Hematopoietic multipotent progenitor cell treated with erythropoietin and hydrocortisone succinate and interleukin-3 and kit ligand, for 15 days (in vitro differentiated cells): ENCODE measurements around the gene ZNF207.
"Not testable (repeated sequence)": the region's sequence is repeated elsewhere in the genome, so short reads cannot be mapped to it uniquely, and the experiment has no call there.

Source experiments
- DNase-seq: peaks from one replicate; pipeline ENCODE4 v3.0.0-alpha.2; 2015; ENCODE audit warnings: low spot score

The ZNF207 gene

DNA sequence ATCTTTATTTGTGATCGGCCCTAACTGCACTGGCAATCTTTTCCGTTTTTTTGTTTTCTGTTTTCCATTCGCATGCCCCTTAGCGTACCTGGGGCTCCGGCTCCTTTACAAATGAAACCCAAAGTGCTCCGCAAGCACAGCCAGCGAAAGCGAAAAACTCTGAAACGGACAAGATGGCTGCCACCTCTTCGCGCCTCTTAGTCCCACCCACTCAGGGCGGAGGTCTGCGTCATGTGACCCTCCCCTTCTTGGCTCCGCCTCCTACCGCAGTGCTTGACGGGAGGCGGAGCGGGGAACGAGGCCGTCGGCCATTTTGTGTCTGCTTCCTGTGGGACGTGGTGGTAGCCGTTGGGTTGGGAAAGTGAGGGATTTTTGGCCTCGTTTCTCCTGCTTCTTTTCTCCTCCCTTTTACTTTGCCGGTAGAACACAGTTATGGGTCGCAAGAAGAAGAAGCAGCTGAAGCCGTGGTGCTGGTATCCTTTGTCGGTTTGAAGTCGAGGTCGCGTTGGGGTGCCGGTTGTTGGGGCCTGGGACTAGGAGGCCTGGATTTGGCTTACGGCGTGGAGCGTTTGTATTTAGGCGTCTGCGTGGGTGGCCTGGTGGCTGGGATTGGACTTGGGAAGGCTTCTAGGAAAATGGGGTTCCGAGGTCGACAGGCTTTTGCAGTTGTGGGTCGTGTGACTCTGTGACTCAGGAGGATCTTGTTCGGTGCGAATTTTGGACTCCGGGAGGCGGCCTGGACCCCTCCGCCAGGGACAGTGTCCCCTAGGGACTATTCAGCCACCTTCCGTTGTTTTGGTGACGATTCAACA, at the start of gene ZNF207:
ZNF207 (plus strand) TSS at position 304 of the 812 bp plus-strand sequence; CDS start at position 433, 129 bp downstream.
- DNase-seq, result peak; percentile 98

DNA sequence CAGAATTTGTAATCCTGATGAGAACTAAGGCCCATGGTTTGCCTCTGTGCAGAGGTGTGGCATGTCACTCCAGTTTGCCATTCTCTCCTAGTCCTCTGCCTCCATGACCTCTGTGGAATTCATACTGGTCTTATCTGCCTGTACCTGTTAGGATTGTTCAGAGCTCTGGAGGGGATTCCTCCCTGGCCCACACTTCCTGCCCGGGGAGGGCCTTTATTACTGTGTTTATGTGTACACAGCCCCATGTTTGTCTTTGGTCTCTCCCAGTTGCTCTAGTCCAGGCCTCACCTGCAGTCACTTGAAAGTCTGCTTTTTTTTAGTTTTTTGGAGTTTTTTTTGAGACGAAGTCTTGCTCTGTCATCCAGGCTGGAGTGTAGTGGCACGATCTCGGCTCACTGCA, 47.9 kb upstream of the ZNF207 start:
- DNase-seq, result no peak

DNA sequence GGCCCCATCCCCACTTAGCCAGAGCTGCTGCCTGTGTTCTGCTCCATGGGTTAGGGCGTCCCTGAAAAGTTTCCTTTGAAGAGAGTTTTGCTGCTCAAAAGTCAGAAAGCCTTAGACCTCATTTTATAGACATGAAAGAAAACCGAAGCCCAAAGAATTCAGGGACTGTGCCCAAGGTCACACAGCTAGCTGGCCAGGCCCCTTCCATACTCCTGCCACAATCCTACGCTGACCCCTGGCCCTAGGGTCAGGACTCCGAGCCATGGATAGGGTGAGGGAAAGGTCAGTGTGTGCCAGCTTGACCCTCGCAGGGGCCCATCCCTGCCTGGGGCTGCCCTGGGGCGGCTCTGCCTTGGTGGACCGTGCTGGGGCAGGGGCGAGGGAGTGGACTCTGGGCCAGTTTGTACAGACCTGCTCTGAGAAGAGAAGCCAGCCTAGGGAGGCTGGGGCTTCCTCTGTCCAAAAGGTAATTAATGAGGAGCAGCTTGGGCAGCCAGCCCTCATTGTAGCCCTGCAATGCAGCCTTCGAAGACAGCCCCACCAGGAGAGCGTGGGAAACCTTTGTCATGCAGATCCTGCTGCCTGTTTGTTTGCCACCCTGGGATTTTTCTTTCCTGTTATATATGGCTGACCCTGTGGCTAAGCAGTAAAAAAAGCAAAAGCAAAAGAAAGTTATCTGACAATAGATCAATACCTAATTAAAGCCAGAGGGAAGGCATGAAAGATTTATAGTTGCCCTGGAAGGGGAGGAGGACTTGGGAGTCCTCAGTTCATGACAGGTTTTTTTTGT, 46.9 kb upstream of the ZNF207 start:
- no peak for DNase-seq

DNA sequence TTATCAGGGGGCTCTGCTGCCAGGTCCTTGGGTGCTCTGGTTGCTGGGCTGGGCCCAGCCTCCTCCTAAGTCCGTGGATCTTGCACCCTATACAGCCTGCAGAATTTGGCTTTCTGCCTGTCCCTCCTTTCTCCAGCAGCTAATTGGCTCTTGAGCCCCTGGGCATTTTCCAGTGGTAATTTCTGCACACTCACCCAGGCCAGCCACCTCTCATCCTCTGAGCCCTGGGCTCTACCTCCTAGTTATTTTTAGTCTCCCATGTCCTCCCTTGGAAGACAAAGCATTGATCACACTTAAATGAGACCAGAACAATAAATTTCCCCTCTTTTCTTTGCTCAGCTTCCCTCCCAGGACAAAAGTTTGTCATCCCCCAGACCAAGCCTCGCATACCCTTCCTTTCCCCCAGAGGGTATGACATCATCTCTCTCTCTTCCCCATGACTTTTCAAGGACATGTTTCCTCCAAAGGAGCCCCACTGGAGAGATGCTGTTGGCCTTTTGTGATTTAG, 46.1 kb upstream of the ZNF207 start:
- no peak for DNase-seq

DNA sequence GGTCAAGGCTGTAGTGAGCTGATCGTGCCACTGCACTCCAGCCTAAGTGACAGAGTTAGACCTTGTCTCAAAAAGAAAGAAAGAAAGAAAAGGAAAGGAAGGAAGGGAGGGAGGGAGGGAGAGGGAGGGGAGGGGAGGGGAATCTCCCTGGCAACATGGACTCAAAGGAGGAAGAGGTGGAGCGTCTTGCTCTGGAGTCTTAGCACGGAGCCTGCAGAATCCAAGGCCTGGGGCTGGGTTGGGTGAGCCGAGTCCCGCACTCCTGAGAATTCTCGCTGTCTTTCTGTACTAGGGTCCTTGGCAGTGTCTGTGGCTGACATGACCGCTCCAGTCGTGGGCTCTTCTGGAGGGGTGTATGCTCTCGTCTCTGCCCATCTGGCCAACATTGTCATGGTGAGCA, 44.9 kb upstream of the ZNF207 start:
- DNase-seq, result no peak

DNA sequence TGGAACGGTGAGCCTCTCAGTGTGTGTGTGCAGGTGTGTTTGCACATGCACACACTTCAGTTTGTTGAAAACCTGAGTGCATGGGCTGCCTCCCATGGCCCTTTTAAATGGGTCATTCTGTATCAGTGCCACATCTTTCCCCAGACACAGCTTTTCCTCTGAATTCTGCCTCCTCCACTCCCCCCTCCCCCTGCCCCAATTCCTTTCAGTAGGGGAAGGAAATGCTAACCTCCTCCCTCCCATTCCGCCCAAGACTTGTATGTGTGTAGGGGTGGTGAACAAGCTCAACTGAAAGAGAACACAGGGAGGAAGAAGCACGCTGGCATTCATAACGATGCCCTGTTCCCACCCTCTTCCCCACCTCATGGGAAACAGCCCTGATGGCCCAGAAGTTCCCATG, 42.3 kb upstream of the ZNF207 start:
- no peak for DNase-seq

DNA sequence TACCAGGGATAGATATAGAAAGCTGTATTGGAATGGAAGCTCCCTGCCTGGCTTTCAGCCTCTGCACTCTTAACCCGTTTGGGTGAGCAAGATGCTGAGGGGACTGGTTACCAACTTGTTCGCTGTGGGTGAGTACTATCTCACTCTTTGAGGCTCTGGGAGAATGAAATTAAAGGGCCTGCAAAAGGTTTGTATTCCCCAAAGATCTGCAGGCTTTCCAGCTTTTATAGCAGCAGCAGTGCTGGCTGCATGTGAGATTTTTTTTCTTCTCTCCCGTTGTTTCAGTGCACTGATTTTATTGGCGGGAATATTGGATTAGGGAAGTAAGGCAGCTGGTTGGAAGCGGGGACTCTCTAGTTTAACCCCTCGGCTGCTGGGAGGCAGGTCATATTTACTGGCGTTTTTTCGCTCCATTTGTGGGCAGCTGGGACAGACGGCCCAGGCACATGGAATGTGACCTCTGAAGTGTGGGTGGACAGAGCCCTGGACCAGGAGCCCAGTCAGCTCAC, 38.9 kb upstream of the ZNF207 start:
- no peak for DNase-seq

DNA sequence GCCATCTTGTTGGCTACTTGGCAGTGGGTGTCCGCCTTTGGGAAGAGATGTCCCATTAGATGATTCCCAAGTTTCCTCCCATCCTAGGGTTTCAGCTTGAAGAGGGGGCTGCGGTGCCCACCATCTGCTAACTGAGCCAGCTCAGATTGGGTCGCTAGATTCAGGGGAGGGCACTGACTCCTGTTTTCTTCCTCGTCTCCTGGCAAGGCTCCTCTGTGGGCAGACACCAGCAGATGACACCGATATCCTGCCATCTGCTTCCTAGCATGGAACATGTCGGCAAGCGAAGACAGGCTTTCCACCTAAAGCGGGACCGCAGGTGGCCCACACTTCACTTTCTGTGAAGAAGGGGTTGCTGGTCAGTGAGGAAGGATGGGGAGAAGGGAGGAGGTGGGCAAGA, 35.3 kb upstream of the ZNF207 start:
- DNase-seq, result no peak

DNA sequence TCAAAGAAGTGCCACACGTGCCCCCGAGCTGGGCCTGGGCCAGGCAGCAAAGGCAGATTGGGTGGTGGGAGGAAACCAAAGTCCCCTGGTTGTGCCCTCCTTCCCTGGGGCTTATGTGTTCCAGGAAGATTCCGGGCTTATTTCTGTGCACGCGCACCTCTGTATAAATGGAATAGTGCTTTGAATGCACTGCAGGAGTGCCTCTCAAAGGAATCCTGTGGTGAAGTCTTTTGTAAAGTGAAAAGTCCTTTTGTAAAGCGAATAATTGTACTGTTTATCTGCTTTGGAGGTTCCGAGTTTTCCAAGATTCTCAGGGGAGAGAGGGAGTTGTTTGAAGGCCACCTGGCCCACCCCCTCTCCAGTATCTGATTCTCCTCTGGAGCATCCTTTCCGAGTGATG, 34.8 kb upstream of the ZNF207 start:
- no peak for DNase-seq

DNA sequence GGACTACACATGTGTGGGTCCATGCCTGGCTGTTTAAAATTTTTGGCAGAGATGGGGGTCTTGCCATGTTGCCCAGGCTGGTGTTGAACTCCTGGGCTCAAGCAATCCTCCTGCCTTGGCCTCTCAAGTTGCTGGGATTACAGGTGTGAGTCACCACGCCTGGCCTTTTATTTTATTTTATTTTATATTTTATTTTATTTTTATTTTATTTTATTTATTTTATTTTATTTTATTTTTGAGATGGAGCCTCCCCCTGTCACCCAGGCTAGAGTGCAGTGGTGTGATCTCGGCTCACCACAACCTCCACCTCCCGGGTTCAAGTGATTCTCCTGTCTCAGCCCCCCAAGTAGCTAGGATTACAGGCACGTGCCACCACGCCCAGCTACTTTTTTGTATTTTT, 33.3 kb upstream of the ZNF207 start:
- DNase-seq, result not testable (repeated sequence)

DNA sequence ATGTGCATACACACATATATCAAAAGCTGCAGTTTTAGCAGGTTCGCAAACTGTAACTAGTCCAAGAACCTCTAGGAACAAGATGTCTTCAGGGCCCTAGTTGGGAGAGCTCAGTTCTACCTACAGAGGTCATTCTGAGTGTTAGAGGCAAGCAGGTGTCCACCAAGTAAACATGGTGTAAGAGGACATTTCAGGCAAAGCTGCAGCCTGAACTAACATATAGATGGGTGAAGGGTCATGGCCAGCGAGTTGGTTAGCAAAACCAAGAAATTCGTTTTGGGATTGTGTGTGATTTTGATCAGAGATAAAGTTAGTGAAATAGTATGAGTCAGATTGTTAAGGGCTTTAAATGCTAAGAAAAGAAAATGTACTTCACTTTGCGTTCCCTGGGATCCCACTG, 32.6 kb upstream of the ZNF207 start:
- no peak for DNase-seq

DNA sequence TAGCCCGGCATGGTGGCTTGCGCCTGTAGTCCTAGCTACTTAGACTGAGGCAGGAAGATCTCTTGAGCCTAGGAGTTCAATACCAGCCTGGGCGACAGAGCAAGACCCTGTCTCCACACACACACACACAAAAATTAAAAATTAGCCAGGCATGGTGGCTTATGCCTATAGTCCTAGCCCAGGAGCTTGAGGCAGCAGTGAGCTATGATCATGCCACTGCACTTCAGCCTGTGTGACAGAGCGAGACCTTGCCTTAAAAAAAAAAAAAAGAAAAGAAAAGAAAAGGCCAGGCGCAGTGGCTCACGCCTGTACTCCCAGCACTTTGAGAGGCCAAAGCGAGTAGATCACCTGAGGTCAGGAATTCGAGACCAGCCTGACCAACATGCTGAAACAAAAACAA, 31.9 kb upstream of the ZNF207 start:
- DNase-seq, result no peak

DNA sequence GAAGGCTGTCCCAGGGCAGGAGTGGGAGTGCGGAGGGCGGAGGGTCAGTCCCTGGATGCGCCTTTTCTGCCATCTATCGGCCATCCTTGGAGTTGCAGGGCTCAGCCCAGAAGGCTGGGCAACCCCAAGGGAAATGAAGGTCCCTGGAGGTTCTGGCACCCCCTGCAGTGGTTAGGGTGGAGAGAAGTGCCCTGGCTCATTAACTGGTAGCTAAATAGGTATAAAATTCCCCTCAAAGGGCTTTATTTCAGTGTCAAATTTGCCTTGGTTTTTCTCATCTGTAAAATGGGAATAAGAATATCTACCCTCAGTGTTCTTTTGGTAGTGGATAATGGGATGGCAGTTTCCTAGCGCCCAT, 30.4 kb upstream of the ZNF207 start:
- peak; percentile 86 for DNase-seq

DNA sequence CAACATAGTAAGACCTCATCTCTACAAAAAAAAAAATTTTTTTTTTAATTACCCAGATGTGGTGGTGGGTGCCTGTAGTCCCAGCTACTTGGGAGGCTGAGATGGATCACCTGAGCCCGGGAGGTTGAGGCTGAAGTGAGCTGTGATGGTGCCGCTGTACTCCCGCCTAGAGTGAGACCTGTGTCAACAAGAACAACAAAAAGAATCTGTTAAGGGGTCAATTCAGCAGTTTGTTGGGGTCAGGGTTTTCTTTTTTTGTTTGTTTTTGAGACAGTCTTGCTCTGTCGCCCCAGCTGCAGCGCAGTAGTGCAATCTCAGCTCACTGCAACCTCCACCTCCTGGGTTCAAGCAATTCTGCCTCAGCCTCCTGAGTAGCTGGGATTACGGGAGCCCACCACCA, 29.9 kb upstream of the ZNF207 start:
- not testable (repeated sequence) for DNase-seq

DNA sequence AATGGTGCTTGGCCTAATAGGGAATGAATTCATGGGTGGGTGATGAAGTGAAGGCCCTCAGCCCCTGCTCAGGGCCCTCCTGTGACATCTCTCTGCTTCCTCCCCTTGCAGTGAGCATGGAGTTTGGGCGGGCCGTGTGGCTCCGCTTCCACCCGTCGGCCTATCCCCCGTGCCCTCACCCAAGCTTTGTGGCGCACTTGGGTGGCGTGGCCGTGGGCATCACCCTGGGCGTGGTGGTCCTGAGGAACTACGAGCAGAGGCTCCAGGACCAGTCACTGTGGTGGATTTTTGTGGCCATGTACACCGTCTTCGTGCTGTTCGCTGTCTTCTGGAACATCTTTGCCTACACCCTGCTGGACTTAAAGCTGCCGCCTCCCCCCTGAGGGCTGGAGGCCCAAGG, 29.1 kb upstream of the ZNF207 start:
- DNase-seq, result no peak

DNA sequence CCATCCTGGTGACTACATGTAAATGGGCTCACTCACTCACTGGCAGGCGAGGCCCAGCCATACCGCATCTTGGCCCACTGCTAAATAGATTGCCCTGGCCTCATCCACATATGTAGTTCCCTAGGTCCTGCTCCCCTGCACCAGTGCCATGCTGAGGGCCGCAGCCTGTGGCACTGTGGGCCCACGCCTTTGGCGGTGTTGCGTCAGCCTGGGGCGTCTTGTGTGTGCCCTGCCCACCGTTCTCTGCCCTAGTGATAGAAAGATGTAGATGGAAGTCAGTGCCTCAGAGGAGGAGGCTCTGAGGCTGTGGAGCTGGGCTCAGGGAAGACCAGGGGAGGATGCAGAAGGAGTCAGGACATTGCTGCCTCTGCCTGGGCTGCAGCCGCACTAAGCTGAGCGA, 26.9 kb upstream of the ZNF207 start:
- DNase-seq, result no peak

DNA sequence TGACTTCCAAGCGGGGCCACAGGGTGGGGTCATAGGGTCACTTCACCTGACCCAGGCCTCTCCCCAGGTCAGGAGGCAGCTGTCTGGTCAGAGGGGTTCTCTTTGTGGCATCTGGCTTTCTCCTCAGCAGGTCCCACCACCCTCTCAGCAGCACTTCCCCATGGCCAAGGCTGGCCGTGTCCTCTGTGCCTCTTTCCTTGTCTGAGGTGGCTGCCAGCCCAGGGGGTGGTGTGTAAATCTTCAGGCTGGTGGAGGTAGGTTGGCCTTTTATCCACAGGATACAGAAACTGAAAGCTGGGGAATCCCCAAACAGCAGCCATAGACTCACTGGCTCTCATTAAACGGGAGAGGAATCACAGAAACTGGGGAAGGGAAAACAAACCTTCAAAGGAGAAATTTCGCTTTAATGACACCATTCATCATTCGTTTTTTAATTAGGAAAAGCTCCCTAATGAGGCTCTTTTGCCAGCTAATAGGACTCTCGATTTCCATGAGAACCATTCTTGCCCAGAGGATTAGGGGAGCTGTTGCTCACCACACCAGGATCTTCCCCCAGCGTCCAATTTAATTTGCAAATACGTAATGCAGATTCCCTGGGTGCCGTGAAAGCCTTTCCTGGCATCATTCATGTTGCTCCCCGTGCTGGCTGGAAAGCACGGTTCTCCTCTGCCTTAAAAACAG, 26.0 kb upstream of the ZNF207 start:
- DNase-seq, result no peak

DNA sequence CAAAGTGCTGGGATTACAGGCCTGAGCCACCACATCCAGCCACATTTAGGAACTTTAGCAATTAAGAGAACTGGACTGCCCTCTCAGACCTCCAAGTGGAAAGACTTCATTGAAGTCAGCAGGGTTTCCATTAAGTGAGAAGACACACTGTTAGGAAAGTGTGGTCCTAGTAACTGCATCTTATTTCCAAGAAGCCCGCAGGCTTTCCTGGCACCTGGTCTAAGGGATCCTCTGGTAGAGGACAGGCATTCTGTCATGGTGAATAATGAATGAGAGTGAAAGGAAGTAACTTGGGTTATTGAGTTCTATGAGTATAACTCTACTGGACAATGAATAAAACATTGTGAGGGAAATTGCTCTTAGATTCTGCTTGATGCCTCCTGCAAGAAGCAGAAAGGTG, 22.0 kb upstream of the ZNF207 start:
- DNase-seq, result no peak

DNA sequence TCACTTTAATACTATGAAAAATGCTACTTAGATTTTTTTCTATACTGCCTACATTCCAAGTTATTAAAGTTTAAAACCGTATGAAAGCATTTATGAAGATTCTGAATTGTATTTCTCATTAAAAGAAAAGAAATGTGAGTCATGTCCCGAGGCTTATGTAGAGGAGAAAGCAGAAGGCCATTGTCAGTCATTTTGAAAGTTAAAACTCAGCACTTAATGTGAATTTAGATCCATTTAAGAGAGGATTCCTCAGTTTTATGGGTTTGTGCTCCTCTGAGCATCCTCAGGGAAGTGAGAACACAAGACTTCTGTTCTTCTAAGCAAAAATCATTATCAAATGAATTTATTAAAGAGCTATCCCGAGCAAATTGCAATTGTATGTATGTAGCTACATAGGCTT, 19.8 kb upstream of the ZNF207 start:
- DNase-seq, result no peak

DNA sequence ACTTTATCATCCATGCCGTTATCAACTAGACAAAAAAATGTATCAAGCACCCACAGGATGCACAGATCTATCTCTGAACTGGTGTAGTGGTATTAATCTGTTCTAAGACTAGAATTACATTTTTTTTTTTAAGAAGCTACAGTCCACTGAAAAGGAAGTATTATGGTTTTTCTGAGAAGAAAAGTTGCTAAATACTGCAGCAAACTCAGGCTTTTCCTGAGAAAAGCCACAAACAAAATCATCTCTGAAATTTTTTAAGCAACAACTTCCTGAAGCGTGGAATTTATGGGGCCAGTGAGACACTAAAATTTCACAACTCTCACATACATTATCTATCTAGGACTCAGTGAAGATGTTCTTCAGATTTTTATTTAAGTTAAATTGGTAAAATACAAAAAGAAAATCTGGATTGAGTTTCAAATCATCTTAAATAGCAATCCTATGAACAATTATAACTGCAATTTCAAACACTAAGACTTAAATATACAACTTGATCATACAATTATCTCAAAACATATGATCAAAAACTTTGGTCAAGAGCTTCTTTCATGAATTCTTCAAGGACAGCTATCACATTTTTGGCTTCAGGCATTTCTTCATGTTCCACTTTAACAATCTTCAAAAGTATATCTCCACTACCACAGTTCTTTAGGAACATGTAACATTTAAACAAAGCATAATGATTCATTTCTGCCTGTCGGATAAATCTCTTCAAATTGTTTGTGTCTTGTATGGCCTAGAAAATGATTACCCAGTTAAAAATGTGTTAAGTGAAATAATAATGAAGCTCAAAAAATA, 18.5 kb upstream of the ZNF207 start:
- DNase-seq, result no peak

DNA sequence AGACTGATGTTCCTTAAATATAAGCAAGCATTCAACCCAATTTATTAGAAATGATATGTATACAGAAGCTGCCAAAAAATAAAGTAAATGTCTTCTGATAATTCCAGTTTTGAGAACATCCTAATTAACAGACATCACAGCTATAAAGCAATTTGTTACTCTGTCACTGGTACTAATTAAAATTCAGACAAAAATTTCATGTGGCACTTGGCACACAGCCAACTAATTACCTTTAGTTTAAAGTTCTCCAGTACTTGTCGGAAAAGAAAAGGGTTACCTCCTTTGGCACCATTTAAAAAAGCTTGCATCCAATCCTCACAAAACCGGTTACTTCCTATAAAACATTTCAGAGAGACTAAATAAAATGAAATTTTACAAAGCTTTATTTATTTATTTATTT, 16.8 kb upstream of the ZNF207 start:
- no peak for DNase-seq

DNA sequence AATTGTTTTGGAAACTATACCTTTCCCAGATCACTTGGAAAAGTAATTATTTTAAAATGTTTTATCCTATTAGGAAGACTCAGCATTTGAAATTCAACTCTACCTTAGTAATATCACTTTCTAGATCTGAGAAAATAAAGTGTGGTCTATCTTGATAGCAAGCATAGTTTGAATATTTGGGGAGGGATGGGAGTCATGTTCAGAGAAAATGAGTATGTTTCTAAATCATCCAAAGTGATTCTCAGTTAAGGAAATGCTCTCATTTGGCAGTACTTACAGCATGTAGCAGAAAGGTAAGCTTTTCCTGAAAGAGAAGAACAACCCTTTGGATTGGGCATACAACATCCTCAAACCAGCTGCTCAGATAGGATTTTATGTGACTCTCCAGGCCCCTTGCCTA, 14.9 kb upstream of the ZNF207 start:
- no peak for DNase-seq
